ENCODE data around the gene NOC3L. TPM values are rescaled to one million over a fixed set of nuclear protein-coding genes. Genes with fewer than 3 reads are reported as not detected.

NOC3L gene
- total RNA-seq, 4 donors from 2014 or later = 11.3 to 24.8 (median 18.5) TPM

DNA sequence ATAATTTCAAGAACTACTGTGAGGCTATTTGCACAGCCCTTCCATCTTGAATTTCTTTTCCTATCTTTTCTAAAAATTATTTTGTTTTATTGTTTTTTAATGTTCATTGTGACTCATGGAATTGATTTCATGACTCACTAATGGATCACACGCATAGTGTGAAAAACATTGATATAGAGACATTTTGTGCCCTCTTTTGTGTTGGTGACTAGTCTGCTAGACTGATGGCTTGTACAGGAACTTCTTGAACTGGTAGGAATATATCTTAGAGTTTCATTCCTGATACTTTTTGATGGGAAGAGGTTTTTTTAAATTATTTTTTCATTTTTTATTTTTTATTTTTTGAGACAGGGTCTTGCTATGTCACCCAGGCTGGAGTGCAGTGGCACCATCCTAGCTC lies 12.6 kb upstream of the NOC3L start:
- no peak for DNase-seq
- H3K27me3 ChIP-seq = peaks cover 0 to 35% (median 0%) of the 10 kb centered on the region in 4 donors
- H3K4me3 ChIP-seq = no peak overlapping the region
- no peaks in the 10 kb centered on the region for H3K4me1 ChIP-seq
- TF ChIP-seq, protein P1, sequence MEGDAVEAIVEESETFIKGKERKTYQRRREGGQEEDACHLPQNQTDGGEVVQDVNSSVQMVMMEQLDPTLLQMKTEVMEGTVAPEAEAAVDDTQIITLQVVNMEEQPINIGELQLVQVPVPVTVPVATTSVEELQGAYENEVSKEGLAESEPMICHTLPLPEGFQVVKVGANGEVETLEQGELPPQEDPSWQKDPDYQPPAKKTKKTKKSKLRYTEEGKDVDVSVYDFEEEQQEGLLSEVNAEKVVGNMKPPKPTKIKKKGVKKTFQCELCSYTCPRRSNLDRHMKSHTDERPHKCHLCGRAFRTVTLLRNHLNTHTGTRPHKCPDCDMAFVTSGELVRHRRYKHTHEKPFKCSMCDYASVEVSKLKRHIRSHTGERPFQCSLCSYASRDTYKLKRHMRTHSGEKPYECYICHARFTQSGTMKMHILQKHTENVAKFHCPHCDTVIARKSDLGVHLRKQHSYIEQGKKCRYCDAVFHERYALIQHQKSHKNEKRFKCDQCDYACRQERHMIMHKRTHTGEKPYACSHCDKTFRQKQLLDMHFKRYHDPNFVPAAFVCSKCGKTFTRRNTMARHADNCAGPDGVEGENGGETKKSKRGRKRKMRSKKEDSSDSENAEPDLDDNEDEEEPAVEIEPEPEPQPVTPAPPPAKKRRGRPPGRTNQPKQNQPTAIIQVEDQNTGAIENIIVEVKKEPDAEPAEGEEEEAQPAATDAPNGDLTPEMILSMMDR (IDR thresholded peaks at IDR 0.05) = no peak
- no peak for TF ChIP-seq POLR2A (IDR thresholded peaks at IDR 0.05)
- no peaks in the 10 kb centered on the region for H3K36me3 ChIP-seq
- no peak overlapping the region for H3K27ac ChIP-seq
- 50 to 60% methylated on average over 1 of the region's 1 CpG for WGBS, 2 donors
- intact Hi-C loops (cut with DNase I) = no loop called here
- no peaks in the 10 kb centered on the region for H3K9me3 ChIP-seq

DNA sequence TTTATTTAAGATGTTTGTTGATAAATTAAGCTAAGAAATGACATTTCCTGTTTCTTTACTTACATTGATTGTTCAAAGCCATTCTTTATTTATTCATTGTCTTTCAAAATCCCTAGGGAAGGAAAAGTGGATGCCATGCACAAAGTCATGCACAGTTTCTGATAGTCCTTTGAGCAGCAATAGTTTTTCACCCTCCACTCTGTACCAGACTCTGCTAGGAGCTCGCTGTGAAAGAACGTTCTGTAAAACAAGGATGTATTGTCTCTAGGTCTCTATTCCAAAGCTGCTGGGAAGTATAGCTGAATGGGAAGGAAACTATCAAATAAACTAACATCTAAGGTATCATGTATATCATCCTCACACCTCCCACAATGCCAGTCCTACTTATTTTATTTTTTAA lies 7.8 kb upstream of the NOC3L start:
- no peaks in the 10 kb centered on the region for H3K4me1 ChIP-seq
- H3K27me3 ChIP-seq = peaks cover 0 to 24% (median 0%) of the 10 kb centered on the region in 4 donors
- no peaks in the 10 kb centered on the region for H3K36me3 ChIP-seq
- WGBS, 2 donors = 52 to 64% methylated on average over 2 of the region's 2 CpGs
- no peak for DNase-seq
- H3K4me3 ChIP-seq = no peak overlapping the region
- no peak for TF ChIP-seq POLR2A (IDR thresholded peaks at IDR 0.05)
- TF ChIP-seq, protein P1 (IDR thresholded peaks at IDR 0.05) = no peak
- H3K27ac ChIP-seq = no peak overlapping the region
- intact Hi-C loops (cut with DNase I) = no loop called here
- no peaks in the 10 kb centered on the region for H3K9me3 ChIP-seq

DNA sequence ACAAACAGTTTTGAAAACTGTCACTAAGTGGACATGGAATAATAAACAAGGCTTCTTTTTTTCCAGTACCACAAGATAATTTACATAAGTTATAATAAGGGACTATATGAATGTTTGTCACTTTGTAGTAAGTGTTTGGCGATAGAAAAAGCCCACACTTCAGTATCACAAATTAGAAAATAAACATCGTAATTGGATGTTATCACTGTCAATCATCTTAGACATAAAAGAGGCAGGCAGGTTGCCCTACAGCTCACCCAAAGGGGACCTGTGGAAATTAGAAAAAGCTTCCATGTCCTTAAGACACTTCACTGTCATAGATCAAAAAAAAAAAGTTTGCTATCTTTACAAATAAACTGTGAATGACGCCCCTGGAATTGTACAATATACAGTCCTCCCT lies 3.6 kb upstream of the NOC3L start:
- Histone ChIP-seq H3K9me3 (no peaks in the 10 kb centered on the region), H3K36me3 (no peaks in the 10 kb centered on the region)
- 88 to 90% methylated on average over 3 of the region's 3 CpGs for WGBS, 2 donors

DNA sequence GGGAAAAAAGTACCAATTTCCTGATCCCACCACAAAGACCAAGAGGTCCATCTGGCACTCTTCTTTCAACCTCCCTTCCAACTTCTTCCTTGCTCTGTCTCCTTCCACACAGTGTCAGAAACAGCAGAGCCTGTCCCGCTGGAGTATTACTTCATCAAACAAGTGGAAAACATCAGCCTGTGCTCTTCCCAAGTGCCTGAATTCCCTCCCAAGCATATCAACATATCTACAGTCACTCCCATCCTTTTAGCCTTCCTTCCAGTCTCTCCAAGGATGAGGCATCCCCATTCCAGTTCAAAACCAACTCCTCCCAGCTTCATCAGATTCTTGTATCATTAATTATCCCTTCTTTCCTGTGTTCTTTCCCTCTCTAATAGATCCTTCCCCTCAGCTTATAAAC lies 1.7 kb upstream of the NOC3L start:
- no peak for DNase-seq
- no peak overlapping the region for H3K4me3 ChIP-seq
- peaks cover 0 to 12% (median 0%) of the 10 kb centered on the region in 3 donors for H3K36me3 ChIP-seq
- WGBS, 2 donors = 69 to 82% methylated on average over 1 of the region's 1 CpG
- no peaks in the 10 kb centered on the region for H3K27me3 ChIP-seq
- no peak for TF ChIP-seq POLR2A (IDR thresholded peaks at IDR 0.05)
- TF ChIP-seq, protein P1 (IDR thresholded peaks at IDR 0.05) = no peak
- peaks cover 3 to 26% (median 19%) of the 10 kb centered on the region in 3 donors for H3K4me1 ChIP-seq
- intact Hi-C loops (cut with DNase I) = loop anchor here (10.0 kb wide), 1 partner anchor 80 kb away; no protein-coding TSS in a partner anchor
- no peaks in the 10 kb centered on the region for H3K9me3 ChIP-seq
- H3K27ac ChIP-seq = no peak overlapping the region

More for the DNA sequence above, 3.6 kb upstream of the NOC3L start:
- TF ChIP-seq, protein P1 (IDR thresholded peaks at IDR 0.05) = no peak
- no peak for TF ChIP-seq POLR2A (IDR thresholded peaks at IDR 0.05)
- H3K4me3 ChIP-seq = no peak overlapping the region
- no peak for DNase-seq
- intact Hi-C loops (cut with DNase I) = loop anchor here (10.0 kb wide), 1 partner anchor 78 kb away; no protein-coding TSS in a partner anchor
- H3K27me3 ChIP-seq = peaks cover 0 to 6% (median 0%) of the 10 kb centered on the region in 4 donors
- peaks cover 3 to 15% (median 13%) of the 10 kb centered on the region in 3 donors for H3K4me1 ChIP-seq
- no peak overlapping the region for H3K27ac ChIP-seq

DNA sequence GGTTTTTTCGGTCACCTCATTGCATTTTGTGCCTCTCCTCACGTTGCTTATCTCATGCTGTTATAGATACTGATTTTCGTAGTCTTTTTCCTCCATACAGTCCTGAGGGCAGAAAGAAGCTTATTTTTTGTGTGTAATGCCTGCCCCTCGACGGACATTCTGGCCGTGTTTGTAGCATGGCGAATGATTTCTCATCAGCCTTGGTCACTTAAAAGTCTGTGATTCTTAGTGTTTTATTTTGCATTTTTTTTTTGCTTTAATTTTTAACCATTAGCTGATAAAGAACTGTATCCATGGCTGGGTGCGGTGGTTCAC lies 469 bp upstream of the NOC3L start:
- 18 to 34% methylated on average over 7 to 8 of the region's 8 CpGs for WGBS, 2 donors

More for the DNA sequence above, 469 bp upstream of the NOC3L start:
- no peaks in the 10 kb centered on the region for H3K9me3 ChIP-seq
- no peak for DNase-seq
- TF ChIP-seq, protein P1 (IDR thresholded peaks at IDR 0.05) = no peak
- no peak for TF ChIP-seq POLR2A (IDR thresholded peaks at IDR 0.05)
- peaks cover 3 to 26% (median 19%) of the 10 kb centered on the region in 3 donors for H3K4me1 ChIP-seq
- H3K36me3 ChIP-seq = peaks cover 0 to 25% (median 0%) of the 10 kb centered on the region in 3 donors
- H3K4me3 ChIP-seq = peak overlapping the region; percentile 57 to 94 (median 64)
- H3K27ac ChIP-seq = peak overlapping the region; percentile 63 to 90 (median 79)
- H3K27me3 ChIP-seq = no peaks in the 10 kb centered on the region
- intact Hi-C loops (cut with DNase I) = loop anchor here (10.0 kb wide), 1 partner anchor 82 kb away; no protein-coding TSS in a partner anchor
